ENCODE data around the gene SMIM9.

Gene SMIM9

DNA sequence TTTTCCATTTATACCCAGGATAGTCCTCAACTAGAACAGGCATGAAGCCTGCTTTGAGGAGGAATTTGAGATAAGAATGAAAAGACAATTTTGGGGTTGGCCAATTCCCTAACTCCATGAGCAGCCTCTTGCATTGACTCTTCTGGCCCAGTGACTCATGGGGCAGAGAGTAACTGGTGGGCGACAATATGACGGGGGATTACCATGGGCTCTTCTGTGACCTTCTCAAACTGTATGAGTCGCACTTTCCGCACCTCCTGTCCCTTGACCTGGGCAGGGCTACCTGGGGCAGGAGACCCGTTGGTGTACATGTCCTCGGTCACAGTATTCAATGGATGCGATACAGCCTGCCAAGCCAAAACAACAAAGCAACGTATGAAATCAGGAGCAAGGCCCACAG is 42.5 kb downstream of the SMIM9 start:
- TF ChIP-seq ZFX (IDR thresholded peaks at IDR 0.05; ENCODE audit: borderline replicate concordance): no peak
- no peak for TF ChIP-seq CTCF (IDR thresholded peaks at IDR 0.05)
- H3K27ac ChIP-seq: no peak overlapping the region

- no peak overlapping the region for H3K27ac ChIP-seq
- no peak for TF ChIP-seq ZFX (IDR thresholded peaks at IDR 0.05; ENCODE audit: borderline replicate concordance)
- no peak for TF ChIP-seq CTCF (IDR thresholded peaks at IDR 0.05)
Observed at GRCh38 chrX:154791467-154791866, 43.0 kb downstream of the SMIM9 start.

GRCh38 chrX:154785716-154786115 is 48.7 kb downstream of the SMIM9 start:
- TF ChIP-seq ZFX (IDR thresholded peaks at IDR 0.05; ENCODE audit: borderline replicate concordance) (no peak), CTCF (IDR thresholded peaks at IDR 0.05) (no peak)
- H3K27ac ChIP-seq: no peak overlapping the region

DNA sequence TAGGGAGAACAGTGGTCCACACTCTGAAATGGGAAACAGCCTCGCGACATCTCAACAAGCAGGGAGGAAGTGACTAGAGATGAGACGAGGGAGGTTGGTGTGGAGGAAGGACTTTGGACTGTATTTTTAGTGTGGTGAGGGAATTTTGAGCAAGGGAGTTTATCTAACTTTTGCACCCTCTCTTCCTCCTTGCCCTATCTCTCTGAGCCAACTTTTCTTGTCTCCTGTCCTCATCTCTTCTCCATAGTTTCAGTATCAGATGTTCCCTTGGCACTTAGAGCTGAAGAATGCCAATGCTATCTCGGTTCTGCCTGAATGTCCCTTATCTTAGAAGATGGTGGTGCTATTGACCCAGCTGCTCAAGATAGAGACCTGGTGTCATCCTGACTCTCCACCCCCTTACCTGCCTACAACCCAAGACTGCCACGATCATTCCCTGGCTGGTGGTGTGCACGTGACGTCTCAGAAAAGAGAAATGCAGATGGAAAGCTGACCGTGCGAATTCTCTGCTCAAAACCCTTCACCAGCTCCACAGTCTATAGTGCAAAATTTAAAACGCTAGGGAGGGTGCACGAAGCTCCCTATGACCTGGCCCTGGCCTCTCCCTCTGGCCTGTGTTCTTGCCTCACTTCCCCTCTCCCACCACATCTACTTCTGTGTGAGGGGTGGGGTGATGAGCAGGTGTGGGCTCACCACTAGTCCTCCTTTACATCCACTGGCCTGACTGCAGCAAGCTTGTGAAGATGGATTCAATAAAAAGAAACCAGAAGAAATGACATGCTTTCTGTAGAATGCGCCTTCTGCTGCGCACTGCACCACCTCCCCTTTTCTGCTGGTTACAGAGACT is 50.1 kb downstream of the SMIM9 start:
- no peak overlapping the region for H3K27ac ChIP-seq
- TF ChIP-seq CTCF (IDR thresholded peaks at IDR 0.05) (no peak), ZFX (IDR thresholded peaks at IDR 0.05; ENCODE audit: borderline replicate concordance) (no peak)

DNA sequence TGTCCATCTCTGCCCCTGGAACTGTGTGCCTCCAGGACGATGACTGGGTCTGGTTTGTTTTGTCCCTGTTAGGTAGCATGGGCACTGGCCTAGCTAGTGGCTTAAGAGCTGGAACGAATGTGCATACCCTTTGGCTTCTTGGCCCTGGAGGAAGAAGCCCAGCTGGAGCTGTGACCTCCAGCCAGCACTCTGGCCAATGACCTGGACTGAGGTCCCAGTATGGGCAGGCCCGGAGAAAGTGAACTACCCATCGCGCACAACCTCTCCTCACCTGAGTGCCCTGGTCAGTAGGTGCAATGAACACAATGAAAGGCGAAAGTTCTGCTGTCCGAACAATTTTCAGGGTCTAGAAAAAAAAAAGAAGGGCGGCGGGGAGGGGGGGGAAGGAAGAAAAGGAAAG is 53.5 kb downstream of the SMIM9 start:
- H3K27ac ChIP-seq: no peak overlapping the region
- TF ChIP-seq CTCF (IDR thresholded peaks at IDR 0.05): no peak
- TF ChIP-seq ZFX (IDR thresholded peaks at IDR 0.05; ENCODE audit: borderline replicate concordance): no peak

DNA sequence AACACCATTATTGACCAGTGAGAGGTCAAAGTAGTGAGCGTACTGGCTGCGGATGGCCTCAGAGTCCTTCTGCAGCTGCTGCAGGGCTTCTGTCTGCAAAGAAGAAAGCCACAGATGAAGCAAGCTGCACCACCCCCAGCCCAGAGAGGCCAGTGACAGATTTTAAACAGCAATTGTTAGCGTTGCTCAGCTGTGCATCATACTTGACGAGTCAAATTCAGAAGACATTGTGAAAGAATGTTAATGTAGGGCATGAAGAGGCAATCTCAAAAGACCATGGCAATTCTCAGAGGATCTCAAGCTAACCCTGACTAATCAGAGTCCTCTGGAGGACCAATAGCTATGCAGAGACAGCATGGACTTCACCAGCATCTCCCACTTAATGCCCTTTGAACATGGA is 55.2 kb downstream of the SMIM9 start:
- TF ChIP-seq ZFX (IDR thresholded peaks at IDR 0.05; ENCODE audit: borderline replicate concordance) (no peak), CTCF (IDR thresholded peaks at IDR 0.05) (no peak)
- no peak overlapping the region for H3K27ac ChIP-seq

DNA sequence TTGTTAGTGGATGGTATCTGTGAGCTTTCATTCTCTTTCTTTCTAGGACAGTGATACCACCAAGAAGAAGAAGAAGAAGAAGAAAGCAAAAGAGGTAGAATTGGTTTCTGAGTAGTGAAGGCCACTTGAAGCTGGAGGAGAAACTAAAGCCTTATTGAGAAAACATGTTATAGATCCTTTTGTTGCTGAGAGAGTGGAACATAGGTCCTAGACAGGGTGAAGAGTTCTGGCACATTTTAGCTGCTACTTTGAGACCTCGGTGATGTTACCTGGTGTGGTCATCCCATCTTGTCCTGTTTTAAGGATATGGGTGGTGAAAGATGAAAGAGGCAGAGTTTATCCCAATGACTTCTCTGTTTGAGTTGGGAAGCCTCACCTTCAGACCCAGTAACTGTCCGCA is 57.7 kb downstream of the SMIM9 start:
- TF ChIP-seq ZFX (IDR thresholded peaks at IDR 0.05; ENCODE audit: borderline replicate concordance) (no peak), CTCF (IDR thresholded peaks at IDR 0.05) (no peak)

More for the DNA sequence above, 57.7 kb downstream of the SMIM9 start:
- H3K27ac ChIP-seq: no peak overlapping the region
